Stomach smooth muscle (tissue), 2 donors: ENCODE measurements around the gene SMPD3.

ENCODE experiments used
- H3K27ac ChIP-seq: one replicate; pipeline ENCODE4 v1.7.0; 2013; ENCODE audit warnings: mild to moderate bottlenecking, low read length, inconsistent platforms
- H3K27me3 ChIP-seq, 2 donors: one replicate each; pipeline ENCODE4 v1.7.0; 2013; ENCODE audit warnings: low read length in 2 of 2; ENCODE audit not compliant: insufficient read depth in 2 of 2, control insufficient read depth in 1 of 2
- H3K36me3 ChIP-seq, 2 donors: one replicate each; pipeline ENCODE4 v1.7.0; 2013; ENCODE audit warnings: low read length in 2 of 2; ENCODE audit not compliant: control insufficient read depth in 2 of 2, insufficient read depth in 2 of 2
- H3K4me1 ChIP-seq: one replicate; pipeline ENCODE4 v1.7.0; 2013; ENCODE audit warnings: low read length; ENCODE audit not compliant: control insufficient read depth, insufficient read depth
- H3K4me3 ChIP-seq, 2 donors: one replicate each; pipeline ENCODE4 v1.7.0; 2013; ENCODE audit warnings: low read length in 2 of 2
- H3K9ac ChIP-seq, 2 donors: one replicate each; pipeline ENCODE4 v1.7.0; 2013; ENCODE audit warnings: low read length in 2 of 2, mild to moderate bottlenecking in 1 of 2
- H3K9me3 ChIP-seq, 2 donors: one replicate each; pipeline ENCODE4 v1.7.0; 2013; ENCODE audit warnings: low read length in 2 of 2; ENCODE audit not compliant: control insufficient read depth in 2 of 2
- donor health status: healthy.
- donor health status: Pancreatic carcinoma.

Gene SMPD3

GRCh38 chr16:68344252-68344651 lies 104.1 kb downstream of the SMPD3 start:
- H3K4me1 ChIP-seq = no peaks in the 10 kb centered on the region
- H3K27ac ChIP-seq = no peak overlapping the region
- no peak overlapping the region for H3K9ac ChIP-seq
- H3K9me3 ChIP-seq = no peaks in the 10 kb centered on the region
- H3K27me3 ChIP-seq = no peaks in the 10 kb centered on the region
- H3K36me3 ChIP-seq = peaks cover 44 to 63% of the 10 kb centered on the region in 2 donors
- no peak overlapping the region for H3K4me3 ChIP-seq

GRCh38 chr16:68343137-68343536 lies 105.2 kb downstream of the SMPD3 start:
- no peak overlapping the region for H3K4me3 ChIP-seq
- no peak overlapping the region for H3K27ac ChIP-seq
- no peaks in the 10 kb centered on the region for H3K4me1 ChIP-seq
- peaks cover 37 to 67% of the 10 kb centered on the region in 2 donors for H3K36me3 ChIP-seq
- no peaks in the 10 kb centered on the region for H3K9me3 ChIP-seq
- H3K27me3 ChIP-seq = no peaks in the 10 kb centered on the region
- no peak overlapping the region for H3K9ac ChIP-seq

GRCh38 chr16:68342620-68343019 lies 105.7 kb downstream of the SMPD3 start:
- Histone ChIP-seq H3K9me3 (no peaks in the 10 kb centered on the region), H3K36me3 (peaks cover 35 to 72% of the 10 kb centered on the region in 2 donors), H3K27ac (no peak overlapping the region), H3K27me3 (no peaks in the 10 kb centered on the region), H3K9ac (no peak overlapping the region), H3K4me3 (no peak overlapping the region), H3K4me1 (no peaks in the 10 kb centered on the region)

- H3K27ac ChIP-seq = no peak overlapping the region
- no peaks in the 10 kb centered on the region for H3K9me3 ChIP-seq
- no peaks in the 10 kb centered on the region for H3K27me3 ChIP-seq
- H3K9ac ChIP-seq = no peak overlapping the region
- peaks cover 35 to 56% of the 10 kb centered on the region in 2 donors for H3K36me3 ChIP-seq
- H3K4me3 ChIP-seq = no peak overlapping the region
- H3K4me1 ChIP-seq = no peaks in the 10 kb centered on the region
Observed at GRCh38 chr16:68339214-68339613, 109.1 kb downstream of the SMPD3 start.

- H3K36me3 ChIP-seq = peaks cover 30 to 51% of the 10 kb centered on the region in 2 donors
- H3K9me3 ChIP-seq = no peaks in the 10 kb centered on the region
Observed at GRCh38 chr16:68338326-68339119, 109.8 kb downstream of the SMPD3 start.

GRCh38 chr16:68335175-68335574 lies 113.1 kb downstream of the SMPD3 start:
- no peak overlapping the region for H3K4me3 ChIP-seq
- no peaks in the 10 kb centered on the region for H3K4me1 ChIP-seq
- H3K36me3 ChIP-seq = peaks cover 22 to 32% of the 10 kb centered on the region in 2 donors
- H3K9me3 ChIP-seq = no peaks in the 10 kb centered on the region
- H3K9ac ChIP-seq = no peak overlapping the region
- H3K27me3 ChIP-seq = no peaks in the 10 kb centered on the region
- H3K27ac ChIP-seq = no peak overlapping the region

More at GRCh38 chr16:68338326-68339119, 109.8 kb downstream of the SMPD3 start:
- Histone ChIP-seq H3K27me3 (no peaks in the 10 kb centered on the region), H3K4me1 (no peaks in the 10 kb centered on the region), H3K9ac (no peak overlapping the region), H3K4me3 (no peak overlapping the region), H3K27ac (no peak overlapping the region)

- H3K27me3 ChIP-seq = no peaks in the 10 kb centered on the region
- no peaks in the 10 kb centered on the region for H3K9me3 ChIP-seq
- H3K4me1 ChIP-seq = no peaks in the 10 kb centered on the region
- no peak overlapping the region for H3K4me3 ChIP-seq
- H3K27ac ChIP-seq = no peak overlapping the region
- H3K9ac ChIP-seq = peak overlapping the region in 1 of 2 donors; percentile 29
- H3K36me3 ChIP-seq = peaks cover 6 to 10% of the 10 kb centered on the region in 2 donors
Observed at GRCh38 chr16:68332411-68333121, 115.7 kb downstream of the SMPD3 start.

GRCh38 chr16:68331879-68332410 lies 116.4 kb downstream of the SMPD3 start:
- Histone ChIP-seq H3K4me3 (no peak overlapping the region), H3K36me3 (peaks cover 2 to 7% of the 10 kb centered on the region in 2 donors), H3K27ac (no peak overlapping the region), H3K9me3 (no peaks in the 10 kb centered on the region), H3K9ac (no peak overlapping the region), H3K27me3 (no peaks in the 10 kb centered on the region), H3K4me1 (no peaks in the 10 kb centered on the region)

GRCh38 chr16:68328860-68329390 lies 119.4 kb downstream of the SMPD3 start:
- no peaks in the 10 kb centered on the region for H3K4me1 ChIP-seq
- H3K27ac ChIP-seq = no peak overlapping the region
- H3K36me3 ChIP-seq = peaks cover 16 to 20% of the 10 kb centered on the region in 2 donors
- no peak overlapping the region for H3K4me3 ChIP-seq
- H3K9me3 ChIP-seq = no peaks in the 10 kb centered on the region
- H3K27me3 ChIP-seq = no peaks in the 10 kb centered on the region
- no peak overlapping the region for H3K9ac ChIP-seq

- Histone ChIP-seq H3K27me3 (no peaks in the 10 kb centered on the region), H3K27ac (no peak overlapping the region), H3K9ac (peak overlapping the region in 1 of 2 donors; percentile 29), H3K9me3 (no peaks in the 10 kb centered on the region), H3K4me3 (no peak overlapping the region), H3K36me3 (peaks cover 16 to 24% of the 10 kb centered on the region in 2 donors), H3K4me1 (no peaks in the 10 kb centered on the region)
Observed at GRCh38 chr16:68328151-68328859, 120.0 kb downstream of the SMPD3 start.
